HG03469 (cell line): Measurements from ENCODE around the gene SIK2.
"Not testable (repeated sequence)": the region's sequence is repeated elsewhere in the genome, so short reads cannot be mapped to it uniquely, and the experiment has no call there.

Experiments used
- ATAC-seq: cut with Tn5 transposase; IDR thresholded peaks from one replicate; pipeline ENCODE4 v1.9.1; 2021; ENCODE audit warnings: mild to moderate bottlenecking, moderate library complexity, moderate number of reproducible peaks; ENCODE audit not compliant: unreplicated experiment

Gene SIK2

DNA sequence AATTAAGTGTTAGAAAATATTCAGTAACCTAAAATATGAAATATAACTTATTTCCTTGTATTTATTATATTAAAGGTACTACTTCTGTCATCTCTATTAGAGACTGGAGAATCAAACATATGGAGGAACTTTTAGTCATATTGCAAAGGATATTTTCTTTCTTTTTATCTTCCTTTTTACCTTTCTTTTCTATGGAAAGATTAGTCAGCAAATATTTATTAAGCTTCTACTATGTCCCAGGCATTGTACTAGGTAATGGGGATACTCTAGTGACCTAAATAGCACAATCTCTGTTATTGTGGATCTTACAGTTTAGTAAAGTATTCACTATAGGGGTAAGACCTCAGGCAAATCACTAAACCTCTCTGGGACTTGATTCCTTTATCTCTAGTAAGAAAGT, 18.3 kb downstream of the SIK2 start:
- ATAC-seq = no peak

DNA sequence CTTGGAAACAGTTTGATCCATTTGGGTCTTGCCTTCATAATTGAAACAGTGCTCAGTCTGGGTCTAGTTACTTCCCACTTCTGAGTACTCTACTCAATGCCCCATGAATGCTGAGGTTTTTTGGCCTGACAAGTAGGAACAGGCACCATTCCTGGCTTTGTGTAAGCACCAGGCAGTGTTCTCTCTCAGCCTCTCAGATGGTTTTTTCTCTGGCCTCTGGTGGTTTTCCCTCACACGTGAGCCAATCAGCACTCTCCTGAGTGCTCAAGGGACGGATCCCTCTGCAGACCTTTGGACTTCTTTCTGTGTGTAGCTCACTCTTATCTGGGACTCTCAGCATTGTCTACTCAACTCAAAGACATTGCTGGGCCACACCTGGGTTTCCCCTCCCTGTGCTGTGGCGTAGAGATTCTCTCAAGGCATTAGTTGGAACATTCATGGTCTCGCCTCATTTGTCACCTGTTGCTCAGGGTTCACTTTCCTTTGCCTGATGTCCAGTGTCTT, 21.3 kb downstream of the SIK2 start:
- ATAC-seq = no peak

- no peak for ATAC-seq
Observed at GRCh38 chr11:111624608-111625007, 22.4 kb downstream of the SIK2 start.

DNA sequence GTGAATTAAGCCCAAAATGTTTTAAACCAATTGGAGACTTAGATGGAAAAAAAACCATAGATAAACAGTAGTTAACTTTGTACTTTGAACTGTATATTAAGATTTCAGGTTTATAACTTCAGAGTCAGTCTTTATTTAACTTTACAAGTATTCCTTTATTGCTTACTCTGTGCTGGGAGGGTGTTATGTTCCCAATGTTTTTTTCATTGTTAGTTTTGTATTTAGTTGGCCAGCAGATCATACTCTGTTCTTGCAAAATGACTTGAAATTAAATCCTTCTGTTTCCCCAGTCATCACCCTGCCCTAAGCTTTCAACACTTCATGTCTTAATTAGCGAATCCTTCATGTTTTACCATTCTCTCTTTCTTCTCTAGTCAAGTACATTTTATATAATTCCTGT, 25.3 kb downstream of the SIK2 start:
- no peak for ATAC-seq

DNA sequence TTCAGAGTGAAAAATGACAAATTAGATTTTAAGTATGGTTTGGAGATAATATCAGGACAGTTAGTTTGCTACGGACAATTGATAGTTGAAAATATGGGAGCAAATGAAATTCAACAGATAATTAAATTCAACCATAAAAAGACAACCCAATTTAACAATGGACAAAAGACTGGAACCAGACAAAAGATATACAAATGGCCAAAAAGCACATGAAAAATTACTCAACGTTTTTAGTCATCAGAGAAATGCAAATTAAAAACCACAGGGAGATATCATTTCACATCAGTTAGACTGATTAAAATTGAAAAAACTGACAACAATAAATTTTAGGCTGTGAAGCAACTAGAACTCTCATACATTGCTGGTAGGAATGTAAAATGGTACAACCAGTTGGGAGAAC, 27.2 kb downstream of the SIK2 start:
- no peak for ATAC-seq

DNA sequence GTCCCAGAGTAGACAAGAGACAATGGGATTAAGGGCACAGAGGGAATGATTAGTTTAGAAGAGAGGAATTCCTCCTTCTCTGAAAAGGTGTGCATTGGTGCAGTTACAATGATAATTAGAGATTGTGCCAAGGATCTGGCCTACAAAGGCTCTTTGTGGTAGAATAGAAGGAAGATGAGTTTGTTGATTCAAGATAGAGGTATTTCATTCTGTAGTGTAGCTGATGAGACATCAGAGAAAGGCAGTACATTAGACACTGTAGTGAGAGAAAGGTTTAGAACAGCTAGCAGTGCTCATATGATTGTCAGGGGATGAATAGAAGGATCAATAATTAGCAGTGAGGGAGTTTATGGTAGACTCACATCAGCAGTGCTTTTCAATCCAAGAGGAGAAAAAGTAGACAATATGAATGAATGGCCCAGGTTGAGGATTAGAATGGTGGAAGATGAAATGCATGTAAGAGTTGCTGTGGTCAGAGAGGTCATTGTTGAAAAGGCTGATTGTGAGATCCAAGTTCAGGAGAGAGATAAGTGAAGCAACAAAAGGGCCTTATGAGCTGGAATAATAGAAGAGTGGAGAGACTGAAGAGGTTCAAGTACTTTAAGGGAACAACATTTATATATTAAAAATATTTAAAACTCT, 28.9 kb downstream of the SIK2 start:
- ATAC-seq = no peak

DNA sequence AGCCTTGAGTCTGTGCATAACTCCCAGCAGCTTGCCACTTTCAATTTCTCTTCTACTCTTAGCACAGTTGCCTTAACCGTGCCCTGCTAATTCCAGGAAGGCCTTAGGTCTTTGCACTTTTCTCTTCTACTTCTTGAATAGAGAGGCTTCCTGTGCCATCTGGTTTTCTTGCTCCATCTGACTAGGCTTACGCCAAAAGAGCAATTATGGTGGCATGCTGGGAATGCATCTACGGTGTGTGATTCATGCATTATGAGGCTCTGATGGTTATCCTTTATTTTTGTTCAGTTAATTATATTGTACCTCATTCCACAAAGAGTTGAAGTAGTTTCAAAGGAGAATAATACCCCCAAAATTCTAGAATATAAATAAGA, 29.4 kb downstream of the SIK2 start:
- no peak for ATAC-seq

- no peak for ATAC-seq
Observed at GRCh38 chr11:111632516-111633220, 30.4 kb downstream of the SIK2 start.

DNA sequence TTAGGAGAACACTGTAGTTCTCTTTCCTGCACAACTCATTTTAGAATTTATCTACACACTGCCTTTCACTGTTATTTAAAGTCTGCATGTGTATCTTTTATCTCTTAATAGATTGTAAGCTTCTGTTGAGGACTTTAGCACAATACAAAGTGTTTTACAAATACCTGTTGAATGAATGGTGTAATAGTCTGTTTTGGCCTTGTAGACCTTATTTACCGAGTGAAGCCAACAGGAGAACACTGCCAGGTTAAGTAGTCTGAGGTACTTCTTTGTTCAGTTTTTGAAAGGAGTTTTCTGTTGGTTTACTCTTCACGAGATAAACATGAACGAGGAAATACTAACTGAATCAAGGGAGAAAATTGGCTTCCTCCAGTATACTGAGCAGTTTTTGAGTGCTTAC, 31.0 kb downstream of the SIK2 start:
- ATAC-seq = no peak

- ATAC-seq = no peak
Observed at GRCh38 chr11:111633756-111634362, 31.6 kb downstream of the SIK2 start.

GRCh38 chr11:111634981-111635705, 32.9 kb downstream of the SIK2 start:
- ATAC-seq = no peak

DNA sequence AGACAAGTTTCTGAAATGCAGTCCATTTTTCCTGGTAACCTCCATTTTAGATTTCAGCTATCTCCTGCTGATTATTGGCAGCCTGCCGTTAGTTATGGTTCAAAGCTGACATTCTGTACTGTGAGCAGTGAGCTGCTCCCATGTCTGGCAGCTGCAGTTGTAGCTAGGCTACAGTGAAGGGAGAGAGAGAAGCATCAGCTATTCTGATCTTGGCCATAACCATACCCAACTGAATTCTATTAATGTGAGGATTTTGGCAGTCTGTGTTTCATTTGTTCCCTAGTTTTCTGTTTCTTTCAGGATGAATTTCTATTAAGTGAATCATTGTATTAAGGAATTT, 33.4 kb downstream of the SIK2 start:
- no peak for ATAC-seq

DNA sequence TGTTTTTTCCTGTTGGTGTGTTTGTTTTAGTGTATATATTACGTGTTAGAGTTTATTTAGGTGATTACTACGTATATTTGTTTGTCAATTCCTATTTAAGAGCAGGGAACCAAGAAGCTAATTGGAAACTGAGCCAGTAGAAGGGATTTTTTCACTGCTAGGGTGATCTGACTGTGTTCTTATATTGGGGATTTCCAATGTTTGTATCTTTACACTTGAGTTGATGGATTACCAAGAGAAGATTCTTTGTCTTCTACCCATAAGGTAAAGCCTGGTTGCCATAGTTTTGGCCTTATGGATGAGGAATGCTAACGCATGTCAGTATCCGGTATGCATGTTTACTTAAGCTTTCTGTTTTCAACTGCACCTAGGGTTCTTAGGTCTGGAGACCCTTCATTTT, 35.6 kb downstream of the SIK2 start:
- ATAC-seq = no peak

GRCh38 chr11:111639226-111639925, 37.1 kb downstream of the SIK2 start:
- ATAC-seq = no peak

DNA sequence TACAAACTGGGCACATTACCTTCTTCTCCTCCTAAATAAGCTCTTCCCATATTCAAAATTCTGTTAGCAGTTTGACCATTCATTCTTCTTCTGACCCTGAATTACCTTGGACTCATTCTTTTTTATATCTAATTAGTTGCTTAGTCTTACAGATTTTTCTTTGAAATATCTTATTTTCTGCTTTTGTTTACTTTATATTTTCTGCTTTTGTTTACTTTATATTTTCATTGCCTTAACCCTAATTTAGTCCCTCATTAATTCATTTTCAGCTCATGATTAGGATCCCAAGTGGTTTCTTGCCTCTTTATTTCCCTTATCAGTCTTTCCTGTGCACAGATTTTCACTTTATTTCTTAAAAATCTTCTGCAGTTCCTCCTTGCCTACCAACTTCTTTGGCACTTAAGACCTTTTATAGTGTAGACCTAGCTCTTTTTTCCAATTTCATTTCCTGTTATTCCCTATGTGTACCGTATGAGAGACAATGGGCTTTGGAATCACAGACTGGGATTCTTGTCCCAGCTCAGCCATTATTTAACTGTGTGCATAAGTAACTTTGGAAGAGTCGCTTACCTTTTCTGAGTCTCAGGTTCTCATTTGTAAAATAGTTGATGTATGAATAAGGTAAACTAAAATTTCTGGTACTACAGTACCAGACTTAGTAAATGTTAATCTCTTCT, 39.2 kb downstream of the SIK2 start:
- ATAC-seq = no peak

DNA sequence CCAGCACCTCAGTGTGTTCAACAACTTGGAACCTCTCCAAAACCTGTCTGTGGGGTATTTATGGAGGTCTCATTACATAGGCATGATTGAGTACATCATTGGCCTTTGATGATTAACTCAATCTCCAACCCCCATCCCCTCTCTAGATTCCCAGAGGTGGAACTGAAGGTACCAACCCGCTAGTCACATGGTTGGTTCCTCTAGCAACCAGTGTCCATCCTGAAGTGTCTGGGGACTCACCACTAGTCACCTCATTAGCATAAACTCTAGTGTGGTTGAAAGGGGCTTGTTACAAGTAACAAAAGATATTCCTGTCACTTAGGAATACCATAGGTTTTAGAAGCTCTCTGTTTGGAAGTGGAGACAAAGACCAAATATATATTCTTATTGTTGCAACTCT, 40.3 kb downstream of the SIK2 start:
- ATAC-seq = no peak

DNA sequence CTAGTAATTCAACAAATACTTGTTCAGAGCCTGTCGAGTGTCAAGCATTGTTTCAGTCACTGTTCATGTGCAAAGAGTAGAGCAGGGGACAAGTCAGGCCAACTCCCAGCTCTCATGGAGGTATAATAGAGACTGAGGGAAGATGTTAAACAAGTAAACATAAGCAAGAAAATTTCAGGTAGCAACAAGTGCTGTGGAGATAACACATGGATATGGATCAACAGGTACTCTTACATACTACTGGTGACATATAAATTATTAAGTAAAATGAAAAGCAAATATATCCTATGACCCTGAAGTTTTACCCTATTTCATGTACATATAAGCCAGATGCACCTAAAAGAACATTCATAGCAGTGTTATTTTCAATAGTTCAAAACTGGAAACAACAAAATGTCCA, 42.7 kb downstream of the SIK2 start:
- no peak for ATAC-seq

GRCh38 chr11:111645657-111646316, 43.5 kb downstream of the SIK2 start:
- no peak for ATAC-seq

GRCh38 chr11:111651336-111651735, 49.1 kb downstream of the SIK2 start:
- ATAC-seq = not testable (repeated sequence)

DNA sequence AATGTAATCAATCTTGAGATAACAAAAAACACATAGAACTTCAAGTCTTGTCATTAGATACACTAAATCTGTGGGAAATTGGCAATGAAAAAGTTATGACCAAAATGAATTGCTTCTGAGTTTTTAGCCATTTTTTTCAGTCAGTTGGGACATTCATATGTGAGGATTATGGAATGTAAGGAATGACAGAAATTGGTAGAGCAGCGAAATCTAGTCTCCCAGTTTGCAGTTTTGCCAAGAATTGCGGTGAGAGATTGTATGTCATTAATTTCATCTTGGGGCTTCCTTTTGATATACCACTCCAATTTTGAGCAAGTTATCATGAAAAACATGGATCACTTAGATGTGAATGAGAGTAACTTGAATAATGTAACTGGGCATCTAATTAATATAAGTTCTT, 49.9 kb downstream of the SIK2 start:
- no peak for ATAC-seq
